GM19351 (cell line): ENCODE measurements around the gene HNRNPC.
A peak's percentile ranks its signal among the peaks of the same experiment; 100 is the strongest.
"Not testable (repeated sequence)": the region's sequence is repeated elsewhere in the genome, so short reads cannot be mapped to it uniquely, and the experiment has no call there.

ENCODE experiments used
- ATAC-seq: cut with Tn5 transposase; IDR thresholded peaks from one replicate; pipeline ENCODE4 v1.9.1; 2021; ENCODE audit warnings: mild to moderate bottlenecking, moderate library complexity; ENCODE audit not compliant: unreplicated experiment

HNRNPC gene

GRCh38 chr14:21269252-21270046 is at the start of gene HNRNPC:
HNRNPC (minus strand) TSS chr14:21269442; CDS start chr14:21234193, 35,249 bp downstream.
- ATAC-seq, result peak; percentile 90

DNA sequence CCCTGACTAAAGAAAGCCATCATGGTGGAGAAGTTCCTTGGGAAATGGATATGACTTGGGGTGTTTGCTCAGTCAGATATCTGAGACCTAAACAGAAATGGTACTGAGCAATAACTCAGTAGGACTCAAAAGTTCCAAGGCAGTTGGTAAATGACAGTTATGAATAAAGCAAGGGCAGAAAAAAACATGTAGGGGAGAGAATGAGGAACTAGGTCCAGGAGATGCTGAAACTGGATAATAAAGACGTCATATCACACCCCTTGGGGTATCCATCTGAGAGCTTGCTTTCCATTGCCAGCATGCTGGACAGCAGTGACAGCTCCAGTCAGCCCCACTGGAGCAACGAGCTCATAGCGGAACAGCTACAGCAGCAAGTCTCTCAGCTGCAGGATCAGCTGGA is 48.2 kb upstream of the HNRNPC start:
- peak; percentile 64 for ATAC-seq

- ATAC-seq, result no peak
These were observed 44.3 kb upstream of the HNRNPC start for GRCh38 chr14:21313512-21313911.

DNA sequence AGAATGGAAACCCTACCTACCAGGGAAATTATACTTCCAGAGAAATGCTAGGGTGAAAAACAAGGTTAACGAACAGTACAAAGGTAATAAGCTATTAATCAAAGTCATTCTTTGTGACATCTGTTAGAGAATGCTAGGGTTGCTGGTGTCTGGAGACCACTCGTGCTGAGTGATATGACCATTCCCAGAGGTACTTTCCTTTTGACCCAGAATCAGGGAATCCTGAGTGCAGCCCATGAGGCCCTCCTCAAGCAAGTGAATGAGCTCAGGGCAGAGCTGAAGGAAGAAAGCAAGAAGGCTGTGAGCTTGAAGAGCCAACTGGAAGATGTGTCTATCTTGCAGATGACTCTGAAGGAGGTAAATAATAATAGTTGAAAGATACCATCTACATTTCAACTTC is 42.4 kb upstream of the HNRNPC start:
- ATAC-seq, result no peak

GRCh38 chr14:21309956-21310355 is 40.7 kb upstream of the HNRNPC start:
- ATAC-seq, result no peak

DNA sequence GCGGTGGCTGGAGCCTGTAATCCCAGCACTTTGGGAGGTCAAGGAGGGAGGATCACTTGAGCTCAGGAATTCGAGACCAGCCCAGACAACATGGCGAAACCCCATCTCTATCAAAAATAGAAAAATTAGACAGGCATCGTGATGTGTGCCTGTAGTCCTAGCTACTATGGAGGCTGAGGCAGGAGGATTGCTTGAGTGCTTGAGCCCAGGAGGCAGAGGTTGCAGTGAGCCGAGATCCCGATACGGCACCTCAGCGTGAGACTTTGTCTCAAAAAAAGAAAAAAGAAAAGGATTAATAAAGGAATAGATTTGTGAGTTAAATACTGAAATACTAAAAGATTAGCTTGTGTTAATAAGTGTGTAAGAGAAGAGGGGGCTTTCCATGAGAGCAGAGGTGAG is 40.0 kb upstream of the HNRNPC start:
- no peak for ATAC-seq

- ATAC-seq, result peak; percentile 82
These were observed 39.4 kb upstream of the HNRNPC start for GRCh38 chr14:21308479-21309237.

- ATAC-seq, result peak; percentile 42
These were observed 38.9 kb upstream of the HNRNPC start for GRCh38 chr14:21308132-21308478.

GRCh38 chr14:21307637-21308036 is 38.4 kb upstream of the HNRNPC start:
- ATAC-seq, result no peak

DNA sequence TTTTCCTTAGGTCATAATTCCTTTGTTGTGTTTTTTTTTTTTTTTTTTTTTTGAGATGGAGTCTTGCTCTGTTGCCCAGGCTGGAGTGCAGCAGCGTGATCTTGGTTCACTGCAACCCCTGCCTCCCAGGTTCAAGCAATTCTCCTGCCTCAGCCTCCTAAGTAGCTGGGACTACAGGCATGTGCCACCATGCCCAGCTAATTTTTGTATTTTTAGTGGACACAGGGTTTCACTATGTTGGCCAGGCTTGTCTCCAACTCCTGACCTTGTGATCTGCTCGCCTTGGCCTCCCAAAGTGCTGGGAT is 33.5 kb upstream of the HNRNPC start:
- ATAC-seq, result not testable (repeated sequence)

- ATAC-seq, result no peak
These were observed 33.0 kb upstream of the HNRNPC start for GRCh38 chr14:21302013-21302835.

DNA sequence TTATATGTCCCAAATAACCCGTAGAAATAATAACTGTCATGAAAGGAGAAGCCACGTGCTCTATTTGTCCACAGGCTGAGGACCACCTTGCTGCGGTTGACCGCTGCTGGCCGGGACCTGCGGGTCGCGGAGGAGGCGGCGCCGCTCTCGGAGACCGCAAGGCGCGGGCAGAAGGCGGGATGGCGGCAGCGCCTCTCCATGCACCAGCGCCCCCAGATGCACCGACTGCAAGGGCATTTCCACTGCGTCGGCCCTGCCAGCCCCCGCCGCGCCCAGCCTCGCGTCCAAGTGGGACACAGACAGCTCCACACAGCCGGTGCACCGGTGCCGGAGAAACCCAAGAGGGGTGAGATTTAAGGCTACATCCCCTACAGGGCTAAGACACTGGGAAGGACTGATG is 31.6 kb upstream of the HNRNPC start:
- no peak for ATAC-seq

- no peak for ATAC-seq
These were observed 30.4 kb upstream of the HNRNPC start for GRCh38 chr14:21299562-21300130.

GRCh38 chr14:21298358-21298757 is 29.1 kb upstream of the HNRNPC start:
- ATAC-seq, result no peak

DNA sequence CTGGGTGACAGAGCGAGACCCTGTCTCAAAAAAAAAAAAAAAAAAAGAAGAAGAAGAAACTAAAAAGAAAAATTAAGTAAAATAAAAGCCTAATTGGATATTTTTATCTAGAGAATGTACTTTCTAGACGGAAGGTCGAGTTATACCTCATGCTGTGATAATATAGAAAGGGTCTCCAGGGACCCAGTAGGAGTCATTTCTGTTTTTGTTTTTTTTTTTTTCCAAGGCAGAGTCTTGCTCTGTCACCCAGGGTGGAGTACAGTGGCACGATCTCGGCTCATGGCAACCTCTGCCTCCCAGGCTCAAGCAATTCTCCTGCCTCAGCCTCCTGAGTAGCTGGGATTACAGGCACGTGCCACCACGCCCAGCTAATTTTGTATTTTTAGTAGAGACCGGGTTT is 24.8 kb upstream of the HNRNPC start:
- not testable (repeated sequence) for ATAC-seq

GRCh38 chr14:21287168-21287567 is 17.9 kb upstream of the HNRNPC start:
- no peak for ATAC-seq

DNA sequence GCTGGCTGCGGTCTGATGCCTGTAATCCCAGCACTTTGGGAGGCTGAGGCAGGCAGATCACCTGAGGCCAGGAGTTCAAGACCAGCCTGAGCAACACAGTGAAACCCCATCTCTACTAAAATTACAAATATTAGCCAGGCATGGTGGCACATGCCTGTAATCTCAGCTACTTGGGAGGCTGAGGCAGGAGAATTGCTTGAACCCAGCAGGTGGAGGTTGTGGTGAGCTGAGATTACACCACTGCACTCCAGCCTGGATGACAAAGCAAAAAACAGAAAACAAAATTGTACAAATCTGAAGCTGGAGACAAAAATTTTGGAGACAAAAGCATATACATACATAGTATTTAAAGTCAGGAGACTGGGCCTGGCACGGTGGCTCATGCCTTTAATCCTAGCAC is 17.3 kb upstream of the HNRNPC start:
- ATAC-seq, result not testable (repeated sequence)

DNA sequence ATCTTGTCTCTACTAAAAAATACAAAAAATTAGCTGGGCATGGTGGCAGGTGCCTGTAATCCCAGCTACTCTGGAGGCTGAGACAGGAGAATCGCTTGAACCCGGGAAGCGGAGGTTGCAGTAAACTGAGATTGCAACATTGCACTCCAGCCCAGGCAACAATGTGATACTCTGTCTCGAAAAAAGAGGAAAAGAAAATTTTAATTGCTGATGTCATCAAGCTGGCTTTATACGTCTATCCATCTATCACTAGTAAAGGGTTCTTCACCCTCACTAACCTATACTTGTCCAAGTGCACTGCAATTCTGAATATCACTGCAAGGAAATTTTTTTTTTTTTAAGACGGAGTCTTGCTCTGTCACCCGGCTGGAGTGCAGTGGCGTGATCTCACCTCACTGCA is 12.7 kb upstream of the HNRNPC start:
- ATAC-seq, result not testable (repeated sequence)

DNA sequence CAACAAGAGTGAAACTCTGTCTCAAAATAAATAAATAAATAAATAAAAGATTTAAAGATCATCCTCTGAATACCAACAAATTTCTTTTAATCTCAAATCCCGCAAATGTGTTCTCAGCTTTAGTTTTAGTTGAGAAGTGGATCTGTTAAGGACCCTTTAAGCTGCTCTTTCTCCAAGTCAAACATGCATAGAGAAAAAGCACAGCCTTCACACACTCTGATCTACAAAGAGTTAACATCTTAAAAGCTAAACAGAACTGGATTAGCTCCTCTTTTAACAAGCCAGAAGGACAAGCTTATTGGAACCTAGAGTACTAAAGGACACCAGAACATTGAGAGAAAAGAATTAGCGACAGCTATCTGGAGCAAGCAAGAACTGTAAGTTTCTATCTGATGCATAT is 10.5 kb upstream of the HNRNPC start, which contains the start of gene RPGRIP1:
TSS of gene RPGRIP1 (plus strand) at position 301 of the 400 bp plus-strand sequence. CDS start 7,894 bp downstream, outside the sequence.
- ATAC-seq, result no peak

- ATAC-seq, result no peak
These were observed 9.4 kb upstream of the HNRNPC start for GRCh38 chr14:21278632-21279031.

DNA sequence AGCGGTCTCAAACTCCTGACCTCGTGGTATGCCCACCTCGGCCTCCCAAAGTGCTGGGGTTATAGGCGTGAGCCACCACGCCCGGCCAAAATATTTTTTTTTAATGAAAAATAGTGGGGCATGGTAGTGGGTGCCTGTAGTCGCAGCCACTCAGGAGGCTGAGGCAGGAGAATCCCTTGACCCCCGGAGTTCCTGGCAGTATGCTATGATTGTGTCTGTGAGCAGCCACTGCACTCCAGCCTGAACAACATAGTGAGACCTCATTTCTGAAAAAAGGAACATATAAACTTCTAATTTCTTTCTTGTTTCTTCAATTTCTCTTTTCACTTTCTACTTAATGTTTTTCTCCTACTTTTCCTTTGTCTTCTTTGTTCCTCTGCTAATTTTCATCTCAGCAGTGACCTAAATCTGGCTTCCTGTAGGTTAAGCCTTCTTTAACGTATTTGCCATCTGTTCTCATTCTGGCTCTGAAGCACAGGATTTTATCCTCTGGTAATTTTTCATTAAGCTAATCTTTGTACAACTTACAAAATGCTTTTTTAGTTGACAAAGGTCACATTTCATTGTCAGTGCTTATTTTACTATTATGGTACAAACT is 6.1 kb upstream of the HNRNPC start:
- ATAC-seq, result no peak
